NCI-H460 (cell line): ENCODE results near the gene C2. TPM values are rescaled to one million over a fixed set of nuclear protein-coding genes. Genes with fewer than 3 reads are reported as not detected.
"Not testable (repeated sequence)": the region's sequence is repeated elsewhere in the genome, so short reads cannot be mapped to it uniquely, and the experiment has no call there.

Source experiments
- DNase-seq: peaks from one replicate; pipeline ENCODE4 v3.0.0-alpha.2; 2016; ENCODE audit warnings: low read depth; ENCODE audit errors: extremely low read depth
- small RNA-seq, 2 experiments: library from RNA; depleted of rRNA; stranded (forward); fragments of <200 nt; gene quantifications; one replicate each; pipeline ENCODE3, GENCODE V24; 2014
- total RNA-seq: library from RNA; depleted of rRNA; stranded (reverse); fragments of >200 nt; shearing (Covaris generic); gene quantifications from 2 replicates; pipeline ENCODE4 v1.2.3, GENCODE V29; 2014; rRNA removed

Gene C2
- total RNA-seq, 1 experiment from 2014 or later, result 0.20 TPM

DNA sequence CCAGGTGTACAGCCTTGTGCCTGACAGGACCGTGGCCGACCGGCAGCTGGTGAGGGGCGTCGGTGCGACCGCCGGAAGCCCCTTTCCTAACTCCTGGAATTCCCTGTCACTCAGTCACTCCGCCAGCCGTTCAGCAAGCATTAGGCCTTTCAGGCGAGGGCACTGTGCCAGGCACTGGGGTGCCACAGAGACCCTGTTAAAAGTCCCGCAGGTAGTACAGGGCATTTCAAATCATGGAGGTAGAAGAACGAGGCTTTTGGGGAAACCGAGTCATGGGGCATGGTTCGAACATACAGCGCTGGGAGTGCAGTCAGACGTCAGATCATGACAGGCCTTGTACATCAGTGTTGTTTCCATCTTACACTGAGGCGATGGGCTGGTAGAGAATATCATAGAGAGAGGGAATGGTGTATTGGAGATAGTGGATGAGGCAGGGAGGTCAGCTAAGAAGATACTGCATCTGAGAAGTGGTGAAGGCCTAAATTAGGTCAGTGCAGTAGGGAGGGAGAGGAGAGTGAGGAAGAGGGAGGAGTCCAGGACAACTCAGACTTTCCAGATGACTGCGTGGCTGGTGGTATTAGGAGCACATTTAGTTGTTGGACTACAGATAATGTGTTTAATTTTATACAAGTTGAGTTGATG, 45.3 kb downstream of the C2 start:
- DNase-seq, result no peak

GRCh38 chr6:31976065-31976464, 48.5 kb downstream of the C2 start:
- DNase-seq, result not testable (repeated sequence)

GRCh38 chr6:31977816-31978431, 50.4 kb downstream of the C2 start:
- no peak for DNase-seq

GRCh38 chr6:31978831-31979230, 51.3 kb downstream of the C2 start:
- DNase-seq, result no peak

DNA sequence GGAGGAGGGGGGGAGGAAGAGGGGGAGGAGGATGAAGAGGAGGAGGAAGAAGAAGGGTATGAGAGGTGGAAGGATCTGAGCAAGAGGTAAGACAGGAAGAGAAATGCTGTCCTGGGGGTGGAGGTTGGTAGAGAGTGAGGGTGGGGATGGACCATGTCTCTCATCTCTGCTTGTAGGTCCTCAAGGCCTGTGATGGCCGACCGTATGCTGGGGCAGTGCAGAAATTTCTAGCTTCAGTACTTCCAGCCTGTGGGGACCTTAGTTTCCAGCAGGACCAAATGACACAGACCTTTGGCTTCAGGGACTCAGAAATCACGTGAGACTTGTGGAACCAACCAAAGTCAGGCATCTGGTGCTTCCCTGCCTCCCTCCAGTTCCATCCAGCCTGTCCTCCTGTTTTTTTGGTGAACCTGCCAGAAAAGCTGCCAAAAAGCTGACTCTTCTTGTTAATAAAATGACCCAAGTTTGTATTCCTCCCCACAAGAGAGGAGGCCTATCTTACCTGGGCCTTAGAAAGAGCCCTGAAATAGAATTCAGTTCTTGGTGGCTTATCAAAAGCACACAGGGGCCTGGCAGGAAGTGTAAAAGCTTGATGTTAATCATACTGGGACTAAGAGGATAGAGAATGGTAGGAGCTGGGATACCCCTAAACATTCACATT, 51.9 kb downstream of the C2 start:
- DNase-seq, result no peak

DNA sequence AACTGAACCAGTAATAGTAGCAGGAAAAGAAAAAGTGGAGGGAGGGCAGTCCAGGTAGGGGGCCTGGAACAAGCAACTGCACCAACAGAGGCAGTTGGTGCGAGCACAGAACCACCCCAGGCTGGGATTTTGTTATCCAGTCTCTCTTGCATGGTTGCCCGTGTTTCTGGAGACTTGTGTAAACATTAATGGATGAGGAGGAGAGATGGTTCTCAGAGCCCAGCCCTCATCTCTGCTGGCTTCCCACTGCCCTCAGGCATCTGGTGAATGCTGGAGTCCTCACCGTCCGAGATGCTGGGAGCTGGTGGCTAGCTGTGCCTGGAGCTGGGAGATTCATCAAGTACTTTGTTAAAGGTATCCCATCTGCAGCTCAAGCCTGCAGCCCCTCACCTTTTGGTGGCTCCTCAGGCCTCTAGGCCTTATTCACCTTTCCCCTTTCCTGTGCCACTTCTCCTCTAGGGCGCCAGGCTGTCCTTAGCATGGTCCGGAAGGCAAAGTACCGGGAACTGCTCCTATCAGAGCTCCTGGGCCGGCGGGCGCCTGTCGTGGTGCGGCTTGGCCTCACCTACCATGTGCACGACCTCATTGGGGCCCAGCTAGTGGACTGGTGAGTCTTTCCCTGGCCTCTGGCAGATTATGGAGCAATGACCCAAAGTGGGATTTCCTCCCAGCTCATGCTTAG, 52.8 kb downstream of the C2 start:
- DNase-seq, result not testable (repeated sequence)

DNA sequence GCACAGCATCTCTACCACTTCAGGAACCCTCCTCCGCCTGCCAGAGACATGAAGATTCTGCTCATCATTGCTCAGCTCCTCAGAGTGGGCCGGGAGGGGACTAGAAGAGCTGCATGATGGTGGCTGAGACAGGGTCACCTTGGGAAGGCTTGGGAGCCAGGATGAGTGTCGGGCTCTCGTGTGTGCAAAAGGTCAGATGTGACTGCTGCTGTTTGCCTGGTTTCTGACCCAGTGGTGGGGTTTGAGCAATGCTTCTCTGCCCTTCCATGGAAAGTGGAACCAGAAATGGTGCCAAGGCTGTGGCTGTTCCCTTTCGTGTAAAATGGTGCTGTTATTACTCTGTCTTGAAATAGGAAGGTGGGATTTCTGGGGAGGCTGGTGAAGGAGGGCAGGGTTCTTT, 53.5 kb downstream of the C2 start:
- DNase-seq, result not testable (repeated sequence)

- not testable (repeated sequence) for DNase-seq
Observed at GRCh38 chr6:31981744-31982143, 54.2 kb downstream of the C2 start, which contains the start of gene C4A. Gene C4A, plus strand, starts transcription at chr6:31982057. Its CDS starts 51 bp downstream, at chr6:31982108.

- not testable (repeated sequence) for DNase-seq
Observed at GRCh38 chr6:31989363-31989762, 61.8 kb downstream of the C2 start.

DNA sequence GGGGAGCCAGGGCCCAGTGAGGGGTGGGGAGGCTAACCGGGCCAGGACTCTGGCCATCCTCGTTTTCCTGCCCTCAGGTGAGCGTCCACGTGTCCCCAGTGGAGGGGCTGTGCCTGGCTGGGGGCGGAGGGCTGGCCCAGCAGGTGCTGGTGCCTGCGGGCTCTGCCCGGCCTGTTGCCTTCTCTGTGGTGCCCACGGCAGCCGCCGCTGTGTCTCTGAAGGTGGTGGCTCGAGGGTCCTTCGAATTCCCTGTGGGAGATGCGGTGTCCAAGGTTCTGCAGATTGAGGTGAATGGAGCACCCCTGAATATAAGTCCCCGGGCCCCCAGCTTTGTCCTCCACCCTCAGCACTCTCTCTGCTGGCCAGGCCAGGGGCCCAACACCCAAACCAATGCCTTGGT, 66.9 kb downstream of the C2 start:
- DNase-seq, result not testable (repeated sequence)

Small RNA genes within 50 kb of the gene (small RNA-seq; reads per million reads assigned to genes)
- 0 reads per million in 2 experiments for gene AL645922.1

Other genes starting within 250 kb of the C2 start
- gene LY6G5C, start 246.7 kb upstream of the C2 start, total RNA-seq, result 0.95 and 1.3 TPM in 2 replicates
- gene ABHD16A, start 224.4 kb upstream of the C2 start, total RNA-seq, result 40.5 and 55.7 TPM in 2 replicates
- gene LY6G6F, start 220.9 kb upstream of the C2 start, total RNA-seq, result not detected in 2 replicates
- gene LY6G6D, start 212.4 kb upstream of the C2 start, total RNA-seq, result not detected in 2 replicates
- not detected in 2 replicates for gene LY6G6C, start 206.0 kb upstream of the C2 start, total RNA-seq
- gene MPIG6B, start 204.3 kb upstream of the C2 start, total RNA-seq, result not detected in 2 replicates
- 16.4 and 19.1 TPM in 2 replicates for gene DDAH2, start 198.4 kb upstream of the C2 start, total RNA-seq
- gene CLIC1, start 191.2 kb upstream of the C2 start, total RNA-seq, result 376 and 448 TPM in 2 replicates
- gene MSH5, start 187.7 kb upstream of the C2 start, total RNA-seq, result 18.6 and 19.8 TPM in 2 replicates
- gene SAPCD1, start 165.1 kb upstream of the C2 start, total RNA-seq, result 2.8 and 4.7 TPM in 2 replicates
- gene VWA7, start 150.4 kb upstream of the C2 start, total RNA-seq, result 0.47 and 0.81 TPM in 2 replicates
- 42.1 and 46.7 TPM in 2 replicates for gene VARS1, start 132.0 kb upstream of the C2 start, total RNA-seq
- 62.6 and 64.3 TPM in 2 replicates for gene LSM2, start 120.8 kb upstream of the C2 start, total RNA-seq
- 0.82 and 1.0 TPM in 2 replicates for gene HSPA1L, start 112.4 kb upstream of the C2 start, total RNA-seq
- gene HSPA1A, start 112.2 kb upstream of the C2 start, total RNA-seq, result 43.3 and 46.7 TPM in 2 replicates
- gene HSPA1B, start 100.0 kb upstream of the C2 start, total RNA-seq, result 58.3 and 60.4 TPM in 2 replicates
- 24.6 and 25.2 TPM in 2 replicates for gene NEU1, start 64.9 kb upstream of the C2 start, total RNA-seq
- gene SLC44A4, start 48.7 kb upstream of the C2 start, total RNA-seq, result 0.07 TPM in 1 of 2 replicates, not detected in the other
- 19.3 and 19.9 TPM in 2 replicates for gene EHMT2, start 30.0 kb upstream of the C2 start, total RNA-seq
- gene ZBTB12, start 25.6 kb upstream of the C2 start, total RNA-seq, result 1.8 and 2.8 TPM in 2 replicates
- gene CFB, start 18.4 kb downstream of the C2 start, total RNA-seq, result not detected in 2 replicates
- 105 and 108 TPM in 2 replicates for gene NELFE, start 31.3 kb downstream of the C2 start, total RNA-seq
- 22.1 and 24.1 TPM in 2 replicates for gene SKIC2, start 31.5 kb downstream of the C2 start, total RNA-seq
- gene DXO, start 44.4 kb downstream of the C2 start, total RNA-seq, result 19.4 and 21.1 TPM in 2 replicates
- gene C4A, start 54.3 kb downstream of the C2 start, total RNA-seq, result 0.42 and 0.81 TPM in 2 replicates
- 0.69 and 0.87 TPM in 2 replicates for gene C4B, start 87.1 kb downstream of the C2 start, total RNA-seq
- not detected in 2 replicates for gene CYP21A2, start 110.7 kb downstream of the C2 start, total RNA-seq
- 22.2 and 24.6 TPM in 2 replicates for gene TNXB, start 181.6 kb downstream of the C2 start, total RNA-seq
- 20.7 and 26.2 TPM in 2 replicates for gene ATF6B, start 200.5 kb downstream of the C2 start, total RNA-seq
- gene FKBPL, start 202.6 kb downstream of the C2 start, total RNA-seq, result 4.9 and 5.7 TPM in 2 replicates
- gene PRRT1, start 224.2 kb downstream of the C2 start, total RNA-seq, result 0.20 and 0.37 TPM in 2 replicates
- gene PPT2, start 226.4 kb downstream of the C2 start, total RNA-seq, result 25.2 and 29.5 TPM in 2 replicates
- gene EGFL8, start 236.9 kb downstream of the C2 start, total RNA-seq, result 3.7 and 6.0 TPM in 2 replicates
- gene AGPAT1, start 248.4 kb downstream of the C2 start, total RNA-seq, result 47.7 and 49.0 TPM in 2 replicates